Brain microvascular endothelial cell (primary cell): ENCODE measurements around the gene SLC15A1.

Experiments
- DNase-seq: peaks from one replicate; pipeline ENCODE4 v3.0.0-alpha.2; 2020
- H3K27ac ChIP-seq: fragments of 250-450 bp; sonication (Bioruptor Pico); 2 replicates; pipeline ENCODE4 v1.5.1; 2020; ENCODE audit warnings: mild to moderate bottlenecking, moderate library complexity
- H3K27me3 ChIP-seq: fragments of 250-450 bp; sonication (Bioruptor Pico); replicated peaks from 2 replicates; pipeline ENCODE4 v1.5.1; 2020; ENCODE audit warnings: mild to moderate bottlenecking
- H3K36me3 ChIP-seq: fragments of 250-450 bp; sonication (Bioruptor Pico); replicated peaks from 2 replicates; pipeline ENCODE4 v1.5.1; 2020; ENCODE audit warnings: mild to moderate bottlenecking
- H3K4me3 ChIP-seq: 2 replicates; pipeline ENCODE4 v1.5.1; 2011; ENCODE audit warnings: low read depth, mild to moderate bottlenecking, control low read depth, low read length, moderate library complexity
- CTCF ChIP-seq: IDR thresholded peaks from 2 replicates; pipeline ENCODE4 v1.5.1; 2011; ENCODE audit warnings: low read depth, mild to moderate bottlenecking, moderate library complexity, low read length, control low read depth, inconsistent platforms; ENCODE audit errors: missing control alignments
- in situ Hi-C: cut with HindIII; loops from 2 replicates; pipeline ENCODE4 v1.10.0; 2017; ENCODE audit warnings: low sequenced_read_pairs, low pct_ligation_motif_present

SLC15A1 gene

DNA sequence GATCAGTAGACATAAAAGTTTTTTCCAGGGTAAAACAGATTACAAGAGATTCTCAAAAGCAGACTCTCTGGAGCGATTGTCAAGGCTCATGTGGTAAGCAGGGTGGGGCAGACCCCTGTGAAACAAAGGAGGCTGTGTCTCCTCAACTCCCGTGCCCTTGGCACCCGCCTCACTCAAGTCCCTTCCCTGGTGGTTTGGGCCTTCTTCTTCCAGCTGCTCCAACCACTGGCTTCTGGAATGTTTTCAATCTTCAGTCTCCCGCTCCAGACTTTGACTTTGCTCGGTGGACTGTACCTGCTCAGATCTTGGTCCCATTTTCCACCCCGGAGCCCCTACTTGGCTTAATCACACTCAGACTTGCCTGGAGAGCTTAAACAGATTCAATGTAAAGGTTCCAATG, 100.7 kb downstream of the SLC15A1 start:
- Histone ChIP-seq H3K27ac (no peak overlapping the region), H3K27me3 (no peaks in the 10 kb centered on the region), H3K4me3 (no peak overlapping the region), H3K36me3 (no peaks in the 10 kb centered on the region)
- no peak for DNase-seq
- TF ChIP-seq CTCF, result no peak
- in situ Hi-C loops, result loop anchor here (25.0 kb wide), 2 partner anchors 214 to 614 kb away; no protein-coding TSS in a partner anchor

DNA sequence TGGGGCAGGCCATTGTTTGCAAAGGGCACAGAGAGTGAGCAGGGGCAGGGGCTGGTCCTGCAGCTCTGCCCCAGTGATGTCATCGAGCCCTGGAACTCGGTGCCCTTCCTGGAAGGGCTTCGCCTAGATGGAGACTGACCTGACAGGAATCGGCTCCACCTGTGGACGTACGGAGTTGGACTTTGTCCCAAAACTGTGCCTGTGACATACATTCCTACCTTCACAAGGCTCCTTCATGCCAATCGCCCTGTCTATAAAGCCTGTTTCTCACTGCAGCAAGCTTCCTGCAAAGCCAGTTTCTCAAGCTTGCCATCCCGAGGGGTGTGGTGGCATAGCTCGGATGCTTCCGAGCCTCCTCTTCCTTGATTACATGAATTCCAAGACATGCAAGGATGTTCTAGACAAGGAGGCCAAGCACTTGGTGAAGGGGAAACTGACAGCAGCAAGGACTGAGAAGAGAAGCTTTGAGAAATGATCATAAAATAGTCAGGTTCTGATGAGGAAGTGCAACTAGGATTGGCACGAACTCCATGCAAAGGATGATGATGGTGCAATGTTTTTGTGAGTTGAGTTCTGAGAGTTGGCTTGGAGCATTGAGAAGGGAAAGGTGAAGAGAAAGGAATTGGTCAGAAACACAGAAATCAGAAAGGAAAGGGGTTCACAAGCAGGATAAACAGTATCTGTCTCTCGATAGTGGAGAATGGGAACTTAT, 101.9 kb downstream of the SLC15A1 start:
- no peak overlapping the region for H3K27ac ChIP-seq
- H3K27me3 ChIP-seq, result no peaks in the 10 kb centered on the region
- H3K4me3 ChIP-seq, result no peak overlapping the region
- no peaks in the 10 kb centered on the region for H3K36me3 ChIP-seq
- no peak for DNase-seq
- TF ChIP-seq CTCF, result no peak
- in situ Hi-C loops, result loop anchor here (25.0 kb wide), 2 partner anchors 213 to 613 kb away; no protein-coding TSS in a partner anchor

DNA sequence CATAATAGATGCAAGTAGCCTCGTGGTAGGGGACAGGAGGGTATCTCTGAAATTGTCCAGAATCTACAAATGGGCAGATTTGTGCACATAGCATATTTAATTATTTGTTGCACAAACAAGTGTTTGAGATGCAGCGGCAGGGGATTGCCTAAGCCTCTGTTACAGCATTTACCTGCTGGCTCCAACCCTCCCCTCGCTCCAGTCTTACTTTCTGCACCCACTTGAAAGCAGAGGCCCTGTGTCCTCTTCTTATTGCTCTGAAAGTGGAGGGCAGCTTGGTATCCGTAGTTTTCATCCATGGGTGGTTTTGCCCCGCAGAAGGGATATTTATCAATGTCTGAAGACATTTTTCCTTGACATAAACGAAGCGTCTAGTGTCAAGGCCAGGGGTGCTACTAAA, 102.6 kb downstream of the SLC15A1 start:
- Histone ChIP-seq H3K4me3 (no peak overlapping the region), H3K27me3 (no peaks in the 10 kb centered on the region), H3K36me3 (no peaks in the 10 kb centered on the region), H3K27ac (no peak overlapping the region)
- no peak for TF ChIP-seq CTCF
- in situ Hi-C loops, result loop anchor here (25.0 kb wide), 2 partner anchors 213 to 613 kb away; no protein-coding TSS in a partner anchor
- DNase-seq, result no peak

DNA sequence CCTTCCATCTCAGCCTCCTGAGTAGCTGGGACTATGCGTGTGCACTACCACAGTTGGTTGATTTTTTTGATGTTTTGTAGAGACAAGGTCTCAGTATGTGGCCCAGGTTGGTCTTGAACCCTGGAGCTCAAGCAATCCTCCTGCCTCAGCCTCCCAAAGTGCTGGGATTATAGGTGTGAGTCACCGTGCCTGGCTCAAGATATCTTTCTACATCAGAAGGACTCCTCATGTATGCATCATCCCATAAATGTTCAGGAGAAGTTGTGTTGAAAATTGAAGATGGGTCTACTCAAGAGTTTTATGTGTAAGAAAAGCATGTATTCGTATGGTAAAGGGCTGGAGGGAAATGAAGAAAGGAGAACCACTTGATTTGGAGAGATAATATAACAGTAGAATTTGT, 103.8 kb downstream of the SLC15A1 start:
- no peak for TF ChIP-seq CTCF
- no peaks in the 10 kb centered on the region for H3K27me3 ChIP-seq
- DNase-seq, result no peak
- H3K36me3 ChIP-seq, result no peaks in the 10 kb centered on the region
- no peak overlapping the region for H3K4me3 ChIP-seq
- in situ Hi-C loops, result no loop called here
- H3K27ac ChIP-seq, result no peak overlapping the region

DNA sequence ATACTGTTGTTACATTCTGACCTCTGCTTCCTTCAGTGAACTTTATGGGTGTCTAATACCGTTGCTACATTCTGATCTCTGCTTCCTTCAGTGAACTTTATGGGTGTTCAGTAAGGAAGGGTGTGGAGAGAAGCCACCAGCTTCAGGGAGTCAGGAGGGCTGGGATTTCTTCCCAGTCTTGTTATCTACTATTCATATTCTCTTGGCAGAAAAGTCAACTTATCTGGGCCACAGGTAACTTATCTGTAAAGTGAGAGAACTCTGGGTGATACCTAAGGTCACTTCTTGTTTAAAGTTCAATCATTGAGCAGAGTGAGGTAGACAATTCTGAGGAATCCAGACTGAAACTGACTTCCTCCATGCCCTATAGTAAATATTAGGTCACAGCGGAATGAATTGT, 104.3 kb downstream of the SLC15A1 start:
- TF ChIP-seq CTCF, result no peak
- Histone ChIP-seq H3K36me3 (no peaks in the 10 kb centered on the region), H3K27me3 (no peaks in the 10 kb centered on the region), H3K4me3 (no peak overlapping the region), H3K27ac (no peak overlapping the region)
- in situ Hi-C loops, result no loop called here
- DNase-seq, result no peak

DNA sequence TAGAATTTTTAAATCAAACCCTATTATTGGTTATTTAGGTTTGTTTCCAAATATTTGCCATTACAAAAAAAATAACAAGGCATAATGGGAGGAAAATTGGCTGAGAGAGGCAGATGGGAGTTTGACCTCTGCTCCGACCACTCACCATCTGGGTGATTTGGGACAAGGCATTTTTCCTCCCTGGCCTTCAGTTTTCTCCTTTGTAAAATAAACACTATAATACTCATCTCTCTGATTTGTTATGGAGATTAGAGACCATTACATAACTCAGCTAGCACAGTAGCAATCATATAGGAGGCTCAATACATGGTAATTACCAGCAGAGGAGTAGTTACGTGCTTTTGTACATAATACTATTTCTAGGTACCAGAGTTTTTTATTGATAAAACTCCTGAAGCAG, 105.4 kb downstream of the SLC15A1 start:
- in situ Hi-C loops, result no loop called here
- no peaks in the 10 kb centered on the region for H3K27me3 ChIP-seq
- TF ChIP-seq CTCF, result no peak

More for the DNA sequence above, 105.4 kb downstream of the SLC15A1 start:
- no peak for DNase-seq
- Histone ChIP-seq H3K27ac (no peak overlapping the region), H3K36me3 (no peaks in the 10 kb centered on the region), H3K4me3 (no peak overlapping the region)
